HepG2 (cell line): ENCODE results near the gene TBC1D20. TPM values are rescaled to one million over a fixed set of nuclear protein-coding genes. Genes with fewer than 3 reads are reported as not detected.
A peak's percentile ranks its signal among the peaks of the same experiment; 100 is the strongest.

Source experiments
- ATF6 ChIP-seq: sonication (generic); formaldehyde crosslinking; conservative IDR thresholded peaks from 2 replicates; pipeline ENCODE4 v1.4.0; 2020; ENCODE audit warnings: missing genetic modification reagents
- CCDC6 ChIP-seq: sonication (generic); formaldehyde crosslinking; IDR thresholded peaks from 2 replicates; pipeline ENCODE4 v1.8.1; 2022; ENCODE audit warnings: mild to moderate bottlenecking, missing genetic modification reagents, moderate library complexity
- EED ChIP-seq: sonication (generic); formaldehyde crosslinking; IDR thresholded peaks from 2 replicates; pipeline ENCODE4 v1.5.0; 2020; ENCODE audit warnings: mild to moderate bottlenecking, missing genetic modification reagents
- HBP1 ChIP-seq: IDR thresholded peaks from 2 replicates; pipeline ENCODE4 v1.6.1; 2016; ENCODE audit warnings: low read depth, control low read depth
- HNRNPH1 ChIP-seq: fragments of 200-400 bp; formaldehyde crosslinking; optimal IDR thresholded peaks from 2 replicates; pipeline ENCODE3; 2017; ENCODE audit warnings: mild to moderate bottlenecking, low read depth, low read length
- HOXA5 ChIP-seq: sonication (generic); formaldehyde crosslinking; IDR thresholded peaks from 2 replicates; pipeline ENCODE4 v1.4.0; 2020; ENCODE audit warnings: missing genetic modification reagents
- NFKB2 ChIP-seq: sonication (generic); formaldehyde crosslinking; IDR thresholded peaks from 2 replicates; pipeline ENCODE4 v1.4.0; 2020; ENCODE audit warnings: missing genetic modification reagents, borderline replicate concordance
- PHB2 ChIP-seq: fragments of 450-650 bp; IDR thresholded peaks from 2 replicates; pipeline ENCODE4 v1.6.1; 2018; ENCODE audit not compliant: partially characterized antibody
- PHF8 ChIP-seq: sonication (generic); formaldehyde crosslinking; IDR thresholded peaks from 2 replicates; pipeline ENCODE4 v1.5.0; 2020; ENCODE audit warnings: missing genetic modification reagents
- PRPF4 ChIP-seq: fragments of 200-400 bp; formaldehyde crosslinking; IDR thresholded peaks from 2 replicates; pipeline ENCODE4 v1.6.1; 2016; ENCODE audit warnings: low read length, low read depth; ENCODE audit not compliant: poor library complexity, severe bottlenecking
- RFX5 ChIP-seq: IDR thresholded peaks from 2 replicates; pipeline ENCODE4 v1.6.1; 2011; ENCODE audit warnings: low read depth, low read length, improper control_type of control experiment
- SMYD3 ChIP-seq: sonication (generic); formaldehyde crosslinking; IDR thresholded peaks from 2 replicates; pipeline ENCODE4 v1.8.1; 2023; ENCODE audit warnings: mild to moderate bottlenecking, missing genetic modification reagents
- TRIM24 ChIP-seq: sonication (generic); formaldehyde crosslinking; IDR thresholded peaks from 2 replicates; pipeline ENCODE4 v1.8.0; 2022; ENCODE audit warnings: mild to moderate bottlenecking, missing genetic modification reagents
- ZBTB20 ChIP-seq: sonication (generic); formaldehyde crosslinking; IDR thresholded peaks from 2 replicates; pipeline ENCODE4 v1.8.1; 2023; ENCODE audit warnings: missing genetic modification reagents, low read depth, mild to moderate bottlenecking, borderline replicate concordance
- ZBTB3 ChIP-seq: sonication (generic); formaldehyde crosslinking; IDR thresholded peaks from 2 replicates; pipeline ENCODE4 v1.4.0; 2020; ENCODE audit warnings: low read depth, mild to moderate bottlenecking, moderate library complexity, missing genetic modification reagents, borderline replicate concordance
- ZGPAT ChIP-seq: IDR thresholded peaks from 2 replicates; pipeline ENCODE4 v1.6.1; 2016; ENCODE audit warnings: mild to moderate bottlenecking
- ZKSCAN8 ChIP-seq: IDR thresholded peaks from 2 replicates; pipeline ENCODE4 v1.6.1; 2016; ENCODE audit warnings: borderline replicate concordance, missing genetic modification reagents, missing compliant biosample characterization
- ZMYM3 ChIP-seq: sonication (generic); formaldehyde crosslinking; IDR thresholded peaks from 2 replicates; pipeline ENCODE4 v1.5.1; 2020; ENCODE audit warnings: mild to moderate bottlenecking, missing genetic modification reagents
- ZNF251 ChIP-seq: sonication (generic); formaldehyde crosslinking; IDR thresholded peaks from 2 replicates; pipeline ENCODE4 v1.9.0; 2021; ENCODE audit warnings: mild to moderate bottlenecking, missing genetic modification reagents
- ZNF343 ChIP-seq: sonication (generic); formaldehyde crosslinking; IDR thresholded peaks from 2 replicates; pipeline ENCODE4 v1.4.0; 2020; ENCODE audit warnings: mild to moderate bottlenecking, missing genetic modification reagents
- ZNF768 ChIP-seq: sonication (generic); formaldehyde crosslinking; IDR thresholded peaks from 2 replicates; pipeline ENCODE4 v1.4.0; 2020; ENCODE audit warnings: missing genetic modification reagents
- ZSCAN22 ChIP-seq: sonication (generic); formaldehyde crosslinking; IDR thresholded peaks from 2 replicates; pipeline ENCODE4 v1.4.0; 2020; ENCODE audit warnings: mild to moderate bottlenecking, missing genetic modification reagents
- polyA plus RNA-seq, 8 experiments: library from polyadenylated mRNA; depleted of rRNA in 3 of 8; stranded (reverse) in 7 of 8; unstranded in 1 of 8; fragments of >200 nt; fragmentation: Illumina TruSeq in 4 of 8; extraction: Trizol in 4 of 8; gene quantifications; 2 replicates each; pipeline versions ENCODE4 v1.2.1 to v1.2.3, GENCODE V29; 2011 to 2016; ENCODE audit warnings: low read depth in 4 of 8, missing spikeins in 1 of 8, mixed read lengths in 1 of 8; ENCODE audit not compliant: insufficient read depth in 1 of 8
- total RNA-seq, 5 experiments: library from RNA; depleted of rRNA; stranded (reverse); fragments of >200 nt; fragmentation: Illumina TruSeq; extraction: Trizol; gene quantifications; 2 replicates each; pipeline ENCODE4 v1.2.3, GENCODE V29; 2016; ENCODE audit warnings: low read depth in 1 of 5

Gene TBC1D20
- total and polyA plus RNA-seq, 2 of the 13 experiments (the other 11 are each of a cell fraction or from before 2014, with no cell fraction given): 36.6 to 47.1 TPM

GRCh38 chr20:401682-402495 lies 60.4 kb downstream of the TBC1D20 start (continued):
- TF ChIP-seq CCDC6: peak; percentile 89
- no peak for TF ChIP-seq ZMYM3
- TF ChIP-seq PHB2: no peak
- peak; percentile 60 for TF ChIP-seq PHF8 (CRISPR knock-in tag)
- no peak for TF ChIP-seq NFKB2 (CRISPR knock-in tag)
- no peak for TF ChIP-seq HBP1
- no peak for TF ChIP-seq EED (CRISPR knock-in tag)
- no peak for TF ChIP-seq ZNF768 (CRISPR knock-in tag)
- TF ChIP-seq RFX5: peak; percentile 51; the same call in 1 of the 2 replicates
- peak; percentile 56; the same call in 1 of the 2 replicates for TF ChIP-seq ZBTB3 (CRISPR knock-in tag)
- peak; percentile 83 for TF ChIP-seq ZGPAT (CRISPR knock-in tag)
- no peak for TF ChIP-seq HNRNPH1
- 0 out of 2 replicates have a peak, but pooled peaks have one; percentile 3 for TF ChIP-seq ZSCAN22 (CRISPR knock-in tag)
- peak; percentile 92; the same call in 1 of the 2 replicates for TF ChIP-seq ZKSCAN8 (CRISPR knock-in tag)
- peak; percentile 34; the same call in 1 of the 2 replicates for TF ChIP-seq HOXA5
- no peak; the same call in 1 of the 2 replicates for TF ChIP-seq SMYD3 (CRISPR knock-in tag)
- TF ChIP-seq ZBTB20 (CRISPR knock-in tag): 0 out of 2 replicates have a peak, but pooled peaks have one; percentile 3
- TF ChIP-seq ZNF343: no peak
- no peak for TF ChIP-seq ATF6
- no peak for TF ChIP-seq TRIM24 (CRISPR knock-in tag)
- TF ChIP-seq PRPF4: peak; percentile 83
- TF ChIP-seq ZNF251: no peak
